IMR-90 (cell line): ENCODE results near the gene SLC2A11. TPM values are rescaled to one million over a fixed set of nuclear protein-coding genes. Genes with fewer than 3 reads are reported as not detected.

ENCODE experiments used
- microRNA-seq, 2 experiments: library from miRNA; stranded (forward) in 1 of 2; unstranded in 1 of 2; fragments of 10-50 nt in 1 of 2; fragments of <30 nt in 1 of 2; gene quantifications in 1 of 2; microRNA quantifications in 1 of 2; one replicate each; pipeline versions ENCODE3 to v1.1.0; 2013 to 2020; ENCODE audit not compliant: insufficient read depth in 1 of 2, insufficient read length in 1 of 2, unreplicated experiment in 1 of 2
- polyA plus RNA-seq, 3 experiments: library from polyadenylated mRNA; depleted of rRNA; stranded (reverse); fragments of >200 nt; gene quantifications; 2 replicates each; pipeline ENCODE4 v1.2.3, GENCODE V29; 2012; ENCODE audit warnings: low replicate concordance in 1 of 3
- small RNA-seq, 5 experiments: library from RNA; depleted of rRNA; stranded (forward); fragments of <200 nt; gene quantifications; one replicate each; pipeline ENCODE3, GENCODE V24; 2012
- total RNA-seq: library from RNA; depleted of rRNA; stranded (reverse); fragments of >200 nt; gene quantifications from 2 replicates; pipeline ENCODE4 v1.2.3, GENCODE V29; 2012; rRNA removed

The SLC2A11 gene
- total and polyA plus RNA-seq, 2 of the 4 experiments (the other 2 are of a cell fraction), result 3.2 to 8.7 TPM

Small RNA genes within 50 kb of the gene (microRNA-seq; reads per million reads assigned to microRNA genes)
- not detected for gene RN7SL268P (ENCODE audit: insufficient read depth, insufficient read length)

Small RNA genes within 50 kb of the gene (small RNA-seq; reads per million reads assigned to genes)
- gene RN7SL268P, result 0 reads per million in 5 experiments

Other genes starting within 250 kb of the SLC2A11 start
- gene DRICH1, start 225.6 kb upstream of the SLC2A11 start, total RNA-seq, result under 0.01 TPM in 1 of 2 replicates, not detected in the other
- 0.13 and 0.14 TPM in 2 replicates for gene DRICH1, start 225.6 kb upstream of the SLC2A11 start, polyA plus RNA-seq (2012; rRNA removed)
- gene RGL4, start 166.9 kb upstream of the SLC2A11 start, total RNA-seq, result not detected in 2 replicates
- not detected in 2 replicates for gene RGL4, start 166.9 kb upstream of the SLC2A11 start, polyA plus RNA-seq (2012; rRNA removed)
- gene ZNF70, start 106.8 kb upstream of the SLC2A11 start, total RNA-seq, result 3.9 and 4.3 TPM in 2 replicates
- gene ZNF70, start 106.8 kb upstream of the SLC2A11 start, polyA plus RNA-seq (2012; rRNA removed), result 1.8 and 2.3 TPM in 2 replicates
- not detected in 2 replicates for gene VPREB3, start 103.5 kb upstream of the SLC2A11 start, total RNA-seq
- gene VPREB3, start 103.5 kb upstream of the SLC2A11 start, polyA plus RNA-seq (2012; rRNA removed), result not detected in 2 replicates
- gene C22orf15, start 94.9 kb upstream of the SLC2A11 start, total RNA-seq, result 1.7 and 2.3 TPM in 2 replicates
- 3.1 and 3.5 TPM in 2 replicates for gene C22orf15, start 94.9 kb upstream of the SLC2A11 start, polyA plus RNA-seq (2012; rRNA removed)
- 1.4 and 2.2 TPM in 2 replicates for gene CHCHD10, start 89.9 kb upstream of the SLC2A11 start, total RNA-seq
- 10.8 and 11.2 TPM in 2 replicates for gene CHCHD10, start 89.9 kb upstream of the SLC2A11 start, polyA plus RNA-seq (2012; rRNA removed)
- gene MMP11, start 85.0 kb upstream of the SLC2A11 start, total RNA-seq, result 1.4 and 2.2 TPM in 2 replicates
- 5.9 and 6.0 TPM in 2 replicates for gene MMP11, start 85.0 kb upstream of the SLC2A11 start, polyA plus RNA-seq (2012; rRNA removed)
- gene SMARCB1, start 70.9 kb upstream of the SLC2A11 start, total RNA-seq, result 97.5 and 110 TPM in 2 replicates
- gene SMARCB1, start 70.9 kb upstream of the SLC2A11 start, polyA plus RNA-seq (2012; rRNA removed), result 157 and 159 TPM in 2 replicates
- gene DERL3, start 18.9 kb upstream of the SLC2A11 start, total RNA-seq, result under 0.01 and 0.18 TPM in 2 replicates
- gene DERL3, start 18.9 kb upstream of the SLC2A11 start, polyA plus RNA-seq (2012; rRNA removed), result 0.50 and 0.62 TPM in 2 replicates
- 123 and 125 TPM in 2 replicates for gene MIF, start 36.5 kb downstream of the SLC2A11 start, total RNA-seq
- 530 and 798 TPM in 2 replicates for gene MIF, start 36.5 kb downstream of the SLC2A11 start, polyA plus RNA-seq (2012; rRNA removed)
- 13.1 and 15.1 TPM in 2 replicates for gene GSTT2B, start 103.3 kb downstream of the SLC2A11 start, total RNA-seq
- 76.7 and 77.0 TPM in 2 replicates for gene GSTT2B, start 103.3 kb downstream of the SLC2A11 start, polyA plus RNA-seq (2012; rRNA removed)
- 0.36 and 0.83 TPM in 2 replicates for gene DDTL, start 109.0 kb downstream of the SLC2A11 start, total RNA-seq
- 1.5 TPM in 2 replicates for gene DDTL, start 109.0 kb downstream of the SLC2A11 start, polyA plus RNA-seq (2012; rRNA removed)
- 54.8 and 58.9 TPM in 2 replicates for gene DDT, start 116.6 kb downstream of the SLC2A11 start, total RNA-seq
- gene DDT, start 116.6 kb downstream of the SLC2A11 start, polyA plus RNA-seq (2012; rRNA removed), result 151 and 221 TPM in 2 replicates
- 1.1 and 1.4 TPM in 2 replicates for gene GSTT2, start 122.3 kb downstream of the SLC2A11 start, total RNA-seq
- 4.6 and 6.9 TPM in 2 replicates for gene GSTT2, start 122.3 kb downstream of the SLC2A11 start, polyA plus RNA-seq (2012; rRNA removed)
- not detected in 2 replicates for gene GSTT4, start 147.6 kb downstream of the SLC2A11 start, total RNA-seq
- not detected in 2 replicates for gene GSTT4, start 147.6 kb downstream of the SLC2A11 start, polyA plus RNA-seq (2012; rRNA removed)
- 21.3 and 21.4 TPM in 2 replicates for gene CABIN1, start 153.4 kb downstream of the SLC2A11 start, total RNA-seq
- gene CABIN1, start 153.4 kb downstream of the SLC2A11 start, polyA plus RNA-seq (2012; rRNA removed), result 23.3 and 27.6 TPM in 2 replicates